Measurements from ENCODE around the gene SEPTIN7.

The SEPTIN7 gene

GRCh38 chr7:35839860-35840854 is 39.3 kb downstream of the SEPTIN7 start:
- Histone ChIP-seq H3K9ac (ENCODE audit: low read length) (no peak overlapping the region), H3K9me2 (ENCODE audit: low read depth, low read length) (no peaks in the 10 kb centered on the region), H3K27me3 (ENCODE audit: insufficient read depth, low read length) (no peaks in the 10 kb centered on the region), H3K4me1 (ENCODE audit: insufficient read depth, low read length, severe bottlenecking) (no peaks in the 10 kb centered on the region), H3K79me2 (ENCODE audit: insufficient read depth, low read length) (peaks cover 68% of the 10 kb centered on the region), H4K20me1 (ENCODE audit: insufficient read depth, low read length) (no peaks in the 10 kb centered on the region), H3K27ac (ENCODE audit: low read depth, low read length, poor library complexity, severe bottlenecking) (no peak overlapping the region), H3K36me3 (ENCODE audit: insufficient read depth, low read length) (peaks cover 70% of the 10 kb centered on the region), H3K4me3 (ENCODE audit: low read depth, low read length, poor library complexity, severe bottlenecking) (no peak overlapping the region), H3K9me3 (ENCODE audit: low read length) (no peaks in the 10 kb centered on the region), H3F3A (ENCODE audit: insufficient read depth, low read length) (no peaks in the 10 kb centered on the region), H2AFZ (ENCODE audit: low read length) (no peak overlapping the region), H3K4me2 (ENCODE audit: low read length) (no peak overlapping the region)
- TF ChIP-seq CTCF (IDR thresholded peaks at IDR 0.05; ENCODE audit: low read length) = no peak
- no peak for TF ChIP-seq EZH2 (IDR thresholded peaks at IDR 0.05; ENCODE audit: borderline replicate concordance, low read length)

- Histone ChIP-seq H3F3A (ENCODE audit: insufficient read depth, low read length) (no peaks in the 10 kb centered on the region), H3K79me2 (ENCODE audit: insufficient read depth, low read length) (peaks cover 57% of the 10 kb centered on the region), H4K20me1 (ENCODE audit: insufficient read depth, low read length) (no peaks in the 10 kb centered on the region), H3K9me3 (ENCODE audit: low read length) (no peaks in the 10 kb centered on the region), H3K4me3 (ENCODE audit: low read depth, low read length, poor library complexity, severe bottlenecking) (no peak overlapping the region), H3K9ac (ENCODE audit: low read length) (no peak overlapping the region), H3K27me3 (ENCODE audit: insufficient read depth, low read length) (no peaks in the 10 kb centered on the region), H2AFZ (ENCODE audit: low read length) (no peak overlapping the region), H3K4me1 (ENCODE audit: insufficient read depth, low read length, severe bottlenecking) (no peaks in the 10 kb centered on the region), H3K36me3 (ENCODE audit: insufficient read depth, low read length) (peaks cover 71% of the 10 kb centered on the region), H3K9me2 (ENCODE audit: low read depth, low read length) (no peaks in the 10 kb centered on the region), H3K4me2 (ENCODE audit: low read length) (no peak overlapping the region), H3K27ac (ENCODE audit: low read depth, low read length, poor library complexity, severe bottlenecking) (no peak overlapping the region)
- TF ChIP-seq CTCF (IDR thresholded peaks at IDR 0.05; ENCODE audit: low read length) = no peak
- no peak for TF ChIP-seq EZH2 (IDR thresholded peaks at IDR 0.05; ENCODE audit: borderline replicate concordance, low read length)
These were observed 46.1 kb downstream of the SEPTIN7 start for GRCh38 chr7:35846816-35847412.

GRCh38 chr7:35848725-35849124 is 47.9 kb downstream of the SEPTIN7 start:
- H3K9me3 ChIP-seq (ENCODE audit: low read length) = peaks cover 5% of the 10 kb centered on the region; the same call in 1 of the 2 replicates
- H3K4me3 ChIP-seq (ENCODE audit: low read depth, low read length, poor library complexity, severe bottlenecking) = no peak overlapping the region
- no peaks in the 10 kb centered on the region for H3K4me1 ChIP-seq (ENCODE audit: insufficient read depth, low read length, severe bottlenecking)
- TF ChIP-seq CTCF (IDR thresholded peaks at IDR 0.05; ENCODE audit: low read length) (no peak), EZH2 (IDR thresholded peaks at IDR 0.05; ENCODE audit: borderline replicate concordance, low read length) (no peak)
- no peaks in the 10 kb centered on the region for H3F3A ChIP-seq (ENCODE audit: insufficient read depth, low read length)
- H3K9me2 ChIP-seq (ENCODE audit: low read depth, low read length) = no peaks in the 10 kb centered on the region
- peaks cover 78% of the 10 kb centered on the region for H3K36me3 ChIP-seq (ENCODE audit: insufficient read depth, low read length)
- no peak overlapping the region for H3K27ac ChIP-seq (ENCODE audit: low read depth, low read length, poor library complexity, severe bottlenecking)
- H3K27me3 ChIP-seq (ENCODE audit: insufficient read depth, low read length) = no peaks in the 10 kb centered on the region
- H3K79me2 ChIP-seq (ENCODE audit: insufficient read depth, low read length) = peaks cover 65% of the 10 kb centered on the region
- no peak overlapping the region for H2AFZ ChIP-seq (ENCODE audit: low read length)
- no peak overlapping the region for H3K4me2 ChIP-seq (ENCODE audit: low read length)
- H4K20me1 ChIP-seq (ENCODE audit: insufficient read depth, low read length) = no peaks in the 10 kb centered on the region
- no peak overlapping the region for H3K9ac ChIP-seq (ENCODE audit: low read length)

Data from OCI-LY1 (cell line).